Heart right ventricle (tissue), 16 donors: Measurements from ENCODE around the gene MYEOV. TPM values are rescaled to one million over a fixed set of nuclear protein-coding genes. Genes with fewer than 3 reads are reported as not detected.

Experiments
- ATAC-seq, 8 donors: fragments of 200-7000 bp; cut with Tn5 transposase; one replicate each; pipeline ENCODE4 v1.9.1; 2020; ENCODE audit warnings: mild to moderate bottlenecking in 8 of 8, moderate library complexity in 8 of 8, moderate number of reproducible peaks in 1 of 8
- DNase-seq, 2 donors: peaks; one replicate each; pipeline ENCODE4 v3.0.0-alpha.2; 2020
- H3K27ac ChIP-seq, 10 donors: fragments of 200-600 bp; sonication (generic) in 2 of 10; one replicate each; pipeline versions ENCODE4 v1.5.0 to v1.8.0; 2020 to 2022; ENCODE audit warnings: mild to moderate bottlenecking in 3 of 10
- H3K27me3 ChIP-seq, 7 donors: fragments of 200-600 bp; one replicate each; pipeline ENCODE4 v1.8.0; 2021 to 2022; ENCODE audit warnings: mild to moderate bottlenecking in 2 of 7
- H3K36me3 ChIP-seq, 9 donors: fragments of 200-600 bp; sonication (generic) in 1 of 9; one replicate each; pipeline versions ENCODE4 v1.5.0 to v1.8.0; 2020 to 2022; ENCODE audit warnings: mild to moderate bottlenecking in 2 of 9
- H3K4me1 ChIP-seq, 9 donors: fragments of 200-600 bp; sonication (generic) in 1 of 9; one replicate each; pipeline versions ENCODE4 v1.5.0 to v1.8.0; 2020 to 2022; ENCODE audit warnings: mild to moderate bottlenecking in 4 of 9
- H3K4me3 ChIP-seq, 10 donors: fragments of 200-600 bp; sonication (generic) in 2 of 10; one replicate each; pipeline versions ENCODE4 v1.5.0 to v1.8.0; 2020 to 2022; ENCODE audit warnings: mild to moderate bottlenecking in 7 of 10, moderate library complexity in 2 of 10
- H3K9me3 ChIP-seq, 11 donors: fragments of 200-600 bp in 10 of 11; sonication (generic) in 2 of 11; one replicate each; pipeline versions ENCODE4 v1.5.0 to v1.8.0; 2013 to 2022; ENCODE audit warnings: mild to moderate bottlenecking in 2 of 11, control low read depth in 1 of 11, moderate library complexity in 1 of 11
- WGBS, 2 donors: extraction: QIAGEN DNeasy Blood & Tissue Kit; methylation state at CpG; one replicate each; pipeline ENCODE4 v1.1.7; 2013; ENCODE audit warnings: inconsistent platforms in 1 of 2; 5-methylcytosine and 5-hydroxymethylcytosine counted together
- intact Hi-C, 10 donors: fragments of 100-400 bp; cut with DNase I; formaldehyde crosslinking; loops; one replicate each; pipeline versions ENCODE4 v1.11.1 to v1.14.2; 2022
- polyA plus RNA-seq, 2 donors: library from polyadenylated mRNA; stranded (reverse); fragments of 200-250 nt; gene quantifications; one replicate each; pipeline ENCODE4 v1.2.3, GENCODE V29; 2013
- total RNA-seq, 10 donors: library from RNA; stranded (reverse); fragmentation: NEBNext Ultra II Directional in 3 of 10; extraction: Animal tissue kit (Norgen Biotek cat#: 25700) in 3 of 10; gene quantifications; one replicate each; pipeline versions ENCODE4 v1.2.1 to v1.2.4, GENCODE V29; 2021 to 2023
- TF ChIP-seq, protein P1 (sequence below), 9 donors: fragments of 200-600 bp; sonication (generic) in 2 of 9; IDR thresholded peaks; one replicate each; pipeline versions ENCODE4 v1.5.0 to v1.8.0; 2021 to 2022; ENCODE audit warnings: antibody characterized with exemption in 9 of 9, mild to moderate bottlenecking in 5 of 9, moderate library complexity in 1 of 9
- donor health status: Arrhythmogenic right ventricular cardiomyopathy.
- donor health status: ischemic (EF 13 %, LVEDD 7.1; RV severe dilation, severe dysfunction).
- donor health status: healthy with polysubstance abuse.
- donor health status: DM: no; HTN: yes; CAD: no.
- donor health status: DM: no; HTN: no; CAD: no.
- donor health status: ischemic (EF 25% LVEDD 6.9; RV normal size, moderate dysfunction).
- donor health status: ischemic (EF 25% LVEDD 5.7; RV mildly dilated, moderate dysfunction).
- donor health status: healthy.
- donor health status: DM: yes; HTN: yes; CAD: no.
- donor health status: Ischemic cardiomyopathy.
- donor health status: ischemic (EF 35%, LVEDD 5.7; RV mildly dilated, moderate dysfunction).
- donor health status: nonischemic (EF 11% LVEDD 7.7; RV severe dilation, severe dysfunction).
- donor health status: DM: yes; HTN: yes; CAD: no.
- donor health status: PGD.
- donor health status: ischemic (EF 29% LVEDD 5.4; RV normal size, mild dysfunction).
- donor health status: nonischemic (EF 23%, LVEDD 6.1; RV moderate dilation, normal function).

The MYEOV gene
- total and polyA plus RNA-seq, 12 donors, result 0.07 TPM; not detected in 11

GRCh38 chr11:69329581-69329980 is 35.6 kb downstream of the MYEOV start:
- Histone ChIP-seq H3K4me1 (no peaks in the 10 kb centered on the region), H3K9me3 (peaks cover 0 to 17% (median 0%) of the 10 kb centered on the region in 11 donors), H3K4me3 (no peak overlapping the region), H3K27me3 (no peaks in the 10 kb centered on the region), H3K27ac (no peak overlapping the region), H3K36me3 (no peaks in the 10 kb centered on the region)
- no peak for ATAC-seq
- DNase-seq, result no peak
- WGBS, 2 donors, result 93 to 97% methylated on average over 3 of the region's 3 CpGs
- TF ChIP-seq, protein P1, sequence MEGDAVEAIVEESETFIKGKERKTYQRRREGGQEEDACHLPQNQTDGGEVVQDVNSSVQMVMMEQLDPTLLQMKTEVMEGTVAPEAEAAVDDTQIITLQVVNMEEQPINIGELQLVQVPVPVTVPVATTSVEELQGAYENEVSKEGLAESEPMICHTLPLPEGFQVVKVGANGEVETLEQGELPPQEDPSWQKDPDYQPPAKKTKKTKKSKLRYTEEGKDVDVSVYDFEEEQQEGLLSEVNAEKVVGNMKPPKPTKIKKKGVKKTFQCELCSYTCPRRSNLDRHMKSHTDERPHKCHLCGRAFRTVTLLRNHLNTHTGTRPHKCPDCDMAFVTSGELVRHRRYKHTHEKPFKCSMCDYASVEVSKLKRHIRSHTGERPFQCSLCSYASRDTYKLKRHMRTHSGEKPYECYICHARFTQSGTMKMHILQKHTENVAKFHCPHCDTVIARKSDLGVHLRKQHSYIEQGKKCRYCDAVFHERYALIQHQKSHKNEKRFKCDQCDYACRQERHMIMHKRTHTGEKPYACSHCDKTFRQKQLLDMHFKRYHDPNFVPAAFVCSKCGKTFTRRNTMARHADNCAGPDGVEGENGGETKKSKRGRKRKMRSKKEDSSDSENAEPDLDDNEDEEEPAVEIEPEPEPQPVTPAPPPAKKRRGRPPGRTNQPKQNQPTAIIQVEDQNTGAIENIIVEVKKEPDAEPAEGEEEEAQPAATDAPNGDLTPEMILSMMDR (IDR thresholded peaks at IDR 0.05), result no peak
- intact Hi-C loops, result no loop called here

GRCh38 chr11:69330330-69330729 is 36.4 kb downstream of the MYEOV start:
- Histone ChIP-seq H3K27me3 (no peaks in the 10 kb centered on the region), H3K9me3 (peaks cover 0 to 17% (median 0%) of the 10 kb centered on the region in 11 donors), H3K4me3 (no peak overlapping the region), H3K4me1 (no peaks in the 10 kb centered on the region), H3K27ac (no peak overlapping the region), H3K36me3 (no peaks in the 10 kb centered on the region)
- TF ChIP-seq, protein P1 (IDR thresholded peaks at IDR 0.05), result no peak
- ATAC-seq (no peak), DNase-seq (no peak)
- intact Hi-C loops, result no loop called here
- WGBS, 2 donors, result 83 to 85% methylated on average over 4 of the region's 4 CpGs

GRCh38 chr11:69333149-69333710 is 39.3 kb downstream of the MYEOV start:
- Histone ChIP-seq H3K27me3 (no peaks in the 10 kb centered on the region), H3K36me3 (no peaks in the 10 kb centered on the region), H3K4me3 (no peak overlapping the region), H3K9me3 (peaks cover 0 to 17% (median 0%) of the 10 kb centered on the region in 11 donors), H3K27ac (no peak overlapping the region), H3K4me1 (peaks cover 0 to 4% (median 0%) of the 10 kb centered on the region in 9 donors)
- no peak for DNase-seq
- WGBS, 2 donors, result 87 to 91% methylated on average over 2 of the region's 2 CpGs
- intact Hi-C loops, result no loop called here
- TF ChIP-seq, protein P1 (IDR thresholded peaks at IDR 0.05), result no peak
- ATAC-seq, result no peak

GRCh38 chr11:69333879-69334278 is 39.9 kb downstream of the MYEOV start:
- DNase-seq, result no peak
- no peak overlapping the region for H3K27ac ChIP-seq
- intact Hi-C loops, result no loop called here
- no peak for ATAC-seq
- no peaks in the 10 kb centered on the region for H3K36me3 ChIP-seq
- H3K4me3 ChIP-seq, result no peak overlapping the region
- no peaks in the 10 kb centered on the region for H3K27me3 ChIP-seq
- H3K9me3 ChIP-seq, result peaks cover 0 to 17% (median 0%) of the 10 kb centered on the region in 11 donors
- WGBS, 2 donors, result 75 to 77% methylated on average over 2 of the region's 2 CpGs
- peaks cover 0 to 4% (median 0%) of the 10 kb centered on the region in 9 donors for H3K4me1 ChIP-seq
- TF ChIP-seq, protein P1 (IDR thresholded peaks at IDR 0.05), result no peak
